Stimulated activated CD8-positive, alpha-beta memory T cell treated with anti-CD3 and anti-CD28 coated beads, Interleukin-15, amount 100 ng/mL, for 48 hours (primary cell): ENCODE data around the gene SNX30.

Source experiments
- DNase-seq, 2 donors: peaks; one replicate each; pipeline ENCODE4 v3.0.0-alpha.2; 2020; ENCODE audit warnings: low read depth in 2 of 2

Gene SNX30

GRCh38 chr9:112822618-112823017 lies 72.1 kb downstream of the SNX30 start:
- no peak for DNase-seq

- no peak for DNase-seq
These were observed 72.7 kb downstream of the SNX30 start for GRCh38 chr9:112823257-112823656.

GRCh38 chr9:112831281-112831851 lies 80.8 kb downstream of the SNX30 start:
- no peak for DNase-seq

- no peak for DNase-seq
These were observed 81.4 kb downstream of the SNX30 start for GRCh38 chr9:112831969-112832368.

- no peak for DNase-seq
These were observed 82.5 kb downstream of the SNX30 start for GRCh38 chr9:112833081-112833480.

- no peak for DNase-seq
These were observed 85.8 kb downstream of the SNX30 start for GRCh38 chr9:112836394-112836793.

GRCh38 chr9:112838342-112838741 lies 87.8 kb downstream of the SNX30 start:
- no peak for DNase-seq

GRCh38 chr9:112839331-112839730 lies 88.8 kb downstream of the SNX30 start:
- DNase-seq: no peak

GRCh38 chr9:112841261-112841660 lies 90.7 kb downstream of the SNX30 start:
- DNase-seq: no peak

- no peak for DNase-seq
These were observed 92.0 kb downstream of the SNX30 start for GRCh38 chr9:112842555-112842954.

- DNase-seq: peak; percentile 62 to 63
These were observed 94.4 kb downstream of the SNX30 start for GRCh38 chr9:112844771-112845542.

- DNase-seq: no peak
These were observed 96.2 kb downstream of the SNX30 start for GRCh38 chr9:112846528-112847488.

GRCh38 chr9:112848316-112849151 lies 98.0 kb downstream of the SNX30 start:
- DNase-seq: no peak

GRCh38 chr9:112849363-112849922 lies 98.9 kb downstream of the SNX30 start:
- DNase-seq: no peak

- DNase-seq: no peak
These were observed 100.3 kb downstream of the SNX30 start for GRCh38 chr9:112850840-112851239.

- no peak for DNase-seq
These were observed 102.4 kb downstream of the SNX30 start for GRCh38 chr9:112852741-112853504.

- no peak for DNase-seq
These were observed 103.5 kb downstream of the SNX30 start for GRCh38 chr9:112853882-112854585.

GRCh38 chr9:112854657-112855056 lies 104.1 kb downstream of the SNX30 start:
- DNase-seq: no peak

GRCh38 chr9:112856200-112856599 lies 105.6 kb downstream of the SNX30 start:
- DNase-seq: no peak

- DNase-seq: no peak
These were observed 106.3 kb downstream of the SNX30 start for GRCh38 chr9:112856843-112857242.
